T-cell (primary cell): ENCODE results near the gene SLC16A9. TPM values are rescaled to one million over a fixed set of nuclear protein-coding genes. Genes with fewer than 3 reads are reported as not detected.

Source experiments
- ATAC-seq, 4 experiments: fragments of 200-7000 bp in 3 of 4; fragments of 150-1000 bp in 1 of 4; cut with Tn5 transposase; replicated peaks in 1 of 4; 1 replicate in 3 of 4; 2 replicates in 1 of 4; pipeline ENCODE4 v1.10.0; 2021; ENCODE audit warnings: moderate library complexity in 3 of 4, mild to moderate bottlenecking in 2 of 4, moderate number of reproducible peaks in 1 of 4
- CTCF ChIA-PET, 2 donors: fragments of 300-600 bp; sonication (Branson Sonifier 250); formaldehyde crosslinking; loops; one replicate each; lab custom pipeline; 2022; ENCODE audit warnings: antibody characterized with exemption in 2 of 2; lab: Charles Lee
- POLR2A ChIA-PET, 2 donors: fragments of 300-600 bp; sonication (Branson Sonifier 250); formaldehyde crosslinking; loops; one replicate each; lab custom pipeline; 2022; ENCODE audit warnings: antibody characterized with exemption in 2 of 2; lab: Charles Lee
- DNase-seq, 35 experiments: peaks; one replicate each; pipeline versions ENCODE4 v3.0.0 to v3.0.0-alpha.2; 2013 to 2023
- H3K27ac ChIP-seq: one replicate; pipeline ENCODE4 v1.5.1; 2013; ENCODE audit warnings: low read length
- H3K27me3 ChIP-seq, 2 experiments: replicated peaks in 1 of 2; 1 replicate in 1 of 2; 2 replicates in 1 of 2; pipeline versions ENCODE4 v1.6.1 to v1.7.0; 2013; ENCODE audit warnings: low read length in 1 of 2, mixed read lengths in 1 of 2; ENCODE audit not compliant: control insufficient read depth in 2 of 2, insufficient read depth in 2 of 2; ENCODE audit errors: extremely low read depth in 1 of 2
- H3K36me3 ChIP-seq, 2 donors: 1 replicate in 1 of 2; 2 replicates in 1 of 2; pipeline versions ENCODE4 v1.6.1 to v1.7.0; 2013; ENCODE audit warnings: low read length in 1 of 2; ENCODE audit not compliant: control insufficient read depth in 2 of 2, insufficient read depth in 1 of 2; ENCODE audit errors: extremely low read depth in 1 of 2
- H3K4me1 ChIP-seq, 2 experiments: 1 replicate in 1 of 2; 2 replicates in 1 of 2; pipeline versions ENCODE4 v1.6.1 to v1.7.0; 2013; ENCODE audit warnings: low read length in 2 of 2, mixed read lengths in 1 of 2; ENCODE audit not compliant: insufficient read depth in 2 of 2, control insufficient read depth in 1 of 2; ENCODE audit errors: extremely low read depth in 1 of 2
- H3K4me3 ChIP-seq, 2 donors: 1 replicate in 1 of 2; 2 replicates in 1 of 2; pipeline versions ENCODE4 v1.5.1 to v1.7.0; 2013; ENCODE audit warnings: mild to moderate bottlenecking in 2 of 2, low read length in 1 of 2, moderate library complexity in 1 of 2; ENCODE audit not compliant: control insufficient read depth in 1 of 2; ENCODE audit errors: extremely low read depth in 1 of 2
- H3K9me3 ChIP-seq: 2 replicates; pipeline ENCODE4 v1.7.0; 2013
- H3K27ac Mint-ChIP-seq, 2 donors: one replicate each; pipeline ENCODE4 v1.8.0; 2020 to 2021; ENCODE audit warnings: mild to moderate bottlenecking in 2 of 2, mixed read lengths in 2 of 2
- H3K27me3 Mint-ChIP-seq, 2 donors: one replicate each; pipeline ENCODE4 v1.8.0; 2021 to 2022; ENCODE audit warnings: mixed read lengths in 2 of 2
- H3K36me3 Mint-ChIP-seq: one replicate; pipeline ENCODE4 v1.8.0; 2021; ENCODE audit warnings: mixed read lengths
- H3K4me1 Mint-ChIP-seq, 3 donors: one replicate each; pipeline ENCODE4 v1.8.0; 2020 to 2022; ENCODE audit warnings: mixed read lengths in 3 of 3, mild to moderate bottlenecking in 1 of 3
- H3K4me3 Mint-ChIP-seq, 3 donors: one replicate each; pipeline ENCODE4 v1.8.0; 2020 to 2022; ENCODE audit warnings: mild to moderate bottlenecking in 3 of 3, mixed read lengths in 3 of 3, moderate library complexity in 3 of 3
- H3K9me3 Mint-ChIP-seq, 3 donors: one replicate each; pipeline ENCODE4 v1.8.0; 2020 to 2022; ENCODE audit warnings: mixed read lengths in 3 of 3
- WGBS: methylation state at CpG from one replicate; pipeline ENCODE4 v1.1.5; 2013; ENCODE audit warnings: missing lambda C conversion rate; ENCODE audit not compliant: insufficient coverage; 5-methylcytosine and 5-hydroxymethylcytosine counted together
- total RNA-seq, 35 experiments: library from RNA in 6 of 35; stranded (reverse) in 6 of 35; fragments of 120-200 nt in 1 of 35; gene quantifications; one replicate each; pipeline versions ENCODE4 v1.2.1 to v1.2.4 and lab custom pipeline; 2013 to 2026

SLC16A9 gene
- total RNA-seq, 5 donors from 2014 or later (not counting 1 experiment from before 2014, with no cell fraction given) = 0.20 to 0.44 (median 0.20) TPM; not detected in 2

DNA sequence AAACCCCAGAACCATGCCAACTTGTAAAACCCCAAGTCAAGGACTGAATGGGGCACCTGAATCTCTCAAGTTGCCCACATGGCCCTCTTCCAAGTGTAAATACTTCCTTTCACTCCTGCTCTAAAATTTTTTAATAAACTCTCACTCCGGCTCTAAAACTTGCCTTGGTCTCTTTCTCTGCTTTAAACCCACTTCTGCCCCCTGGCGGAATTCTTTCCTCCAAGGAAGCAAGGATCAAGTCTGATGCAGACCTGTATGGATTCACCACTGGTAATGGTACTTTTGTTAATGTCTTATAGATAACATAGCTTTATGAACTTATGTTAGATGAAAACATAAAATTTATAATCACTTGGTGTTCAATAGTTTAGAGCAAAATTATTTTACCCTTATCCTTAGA lies 33.8 kb downstream of the SLC16A9 start:
- H3K36me3 Mint-ChIP-seq = no peaks in the 10 kb centered on the region
- Histone ChIP-seq H3K27ac (no peak overlapping the region), H3K4me3 (no peak overlapping the region), H3K9me3 (no peaks in the 10 kb centered on the region), H3K27me3 (no peaks in the 10 kb centered on the region), H3K4me1 (no peaks in the 10 kb centered on the region), H3K36me3 (no peaks in the 10 kb centered on the region)
- H3K4me3 Mint-ChIP-seq = no peak overlapping the region
- ChIA-PET CTCF (interaction anchor here in 1 of 2 donors (0.6 kb wide), 3 partner anchors 12 to 309 kb away, joined by 3 to 6 read pairs (median 3); no protein-coding TSS in a partner anchor), POLR2A (no interaction called here)
- ATAC-seq (no peak), DNase-seq (no peak)
- peaks cover 0 to 3% (median 0%) of the 10 kb centered on the region in 3 donors for H3K4me1 Mint-ChIP-seq
- H3K27me3 Mint-ChIP-seq = no peaks in the 10 kb centered on the region
- H3K27ac Mint-ChIP-seq = no peak overlapping the region
- no peaks in the 10 kb centered on the region for H3K9me3 Mint-ChIP-seq
- WGBS = no CpG with 5 or more reads among the region's 2 CpGs

DNA sequence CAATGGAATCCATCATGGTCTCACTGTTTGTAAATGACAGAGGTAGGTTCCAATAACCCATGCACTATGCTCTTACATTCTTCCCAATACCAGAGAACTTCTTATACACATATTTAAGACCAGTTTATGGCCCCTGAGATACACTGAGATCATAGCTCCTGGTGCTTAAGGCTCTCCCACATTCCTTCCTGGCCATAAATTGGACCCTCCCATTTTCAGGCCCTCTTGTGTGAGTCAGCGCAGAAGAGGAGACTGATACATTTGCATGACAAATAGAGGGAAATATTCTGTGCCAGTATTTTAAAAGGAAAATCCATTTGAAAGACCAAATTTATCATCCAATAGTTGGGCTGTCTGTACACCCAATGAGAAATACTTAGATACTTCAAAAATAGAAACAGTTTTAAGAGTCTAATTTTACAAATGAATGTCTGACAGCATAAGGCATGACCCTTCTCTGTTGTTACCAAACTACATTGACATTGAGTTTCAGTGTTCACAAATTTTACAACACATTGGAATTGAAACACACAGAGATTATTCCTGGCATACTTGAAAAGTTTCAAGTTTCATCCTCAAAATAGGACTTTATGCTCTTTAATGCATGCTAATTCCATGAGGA lies 35.3 kb downstream of the SLC16A9 start:
- no peak for ATAC-seq
- Mint-ChIP-seq H3K9me3 (no peaks in the 10 kb centered on the region), H3K36me3 (no peaks in the 10 kb centered on the region), H3K4me1 (peaks cover 0 to 3% (median 0%) of the 10 kb centered on the region in 3 donors), H3K4me3 (no peak overlapping the region), H3K27ac (no peak overlapping the region), H3K27me3 (no peaks in the 10 kb centered on the region)
- Histone ChIP-seq H3K4me1 (no peaks in the 10 kb centered on the region), H3K27me3 (no peaks in the 10 kb centered on the region), H3K27ac (no peak overlapping the region), H3K4me3 (no peak overlapping the region), H3K9me3 (no peaks in the 10 kb centered on the region), H3K36me3 (no peaks in the 10 kb centered on the region)
- WGBS = no CpG with 5 or more reads among the region's 1 CpG
- ChIA-PET CTCF (no interaction called here), POLR2A (no interaction called here)
- no peak for DNase-seq

DNA sequence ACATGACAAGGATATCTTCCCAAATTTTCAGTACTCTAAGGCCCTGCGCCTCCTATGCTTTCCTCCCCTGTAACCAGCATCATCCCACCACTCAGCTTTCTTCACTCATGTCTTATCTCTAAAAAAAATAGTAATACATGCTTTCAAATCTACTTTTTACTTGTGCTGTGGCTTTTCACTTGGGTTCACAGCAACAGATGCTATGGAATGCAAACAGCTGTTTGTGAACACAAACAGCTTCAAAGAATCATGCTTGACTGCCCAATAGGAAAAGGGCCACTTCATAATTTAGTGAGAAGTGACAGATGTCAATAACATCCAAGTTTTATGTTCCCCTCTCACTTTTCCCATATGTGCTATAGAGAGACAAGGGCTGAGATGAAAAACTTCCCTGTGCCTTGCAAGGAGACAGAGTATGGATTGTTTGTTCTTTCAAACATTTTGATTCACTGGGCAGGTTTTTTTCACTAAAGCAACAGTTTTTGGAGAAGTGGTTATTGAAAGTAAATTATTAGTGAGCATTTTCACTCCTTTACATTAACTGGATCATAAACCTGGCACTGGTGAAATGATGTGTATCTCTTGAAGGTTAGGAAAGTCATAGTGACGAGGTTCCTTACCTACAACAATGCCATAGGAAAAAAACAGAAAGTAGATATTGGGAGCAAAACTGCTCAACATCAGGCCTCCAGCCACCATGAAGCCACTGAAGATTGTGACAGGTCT lies 37.3 kb downstream of the SLC16A9 start:
- no peak overlapping the region for H3K27ac ChIP-seq
- no peak for ATAC-seq
- H3K9me3 Mint-ChIP-seq = peaks cover 0 to 6% (median 0%) of the 10 kb centered on the region in 3 donors
- H3K27me3 Mint-ChIP-seq = peaks cover 0 to 4% of the 10 kb centered on the region in 2 donors
- WGBS = 80% methylated on average over 1 of the region's 2 CpGs
- H3K36me3 Mint-ChIP-seq = no peaks in the 10 kb centered on the region
- ChIA-PET POLR2A (no interaction called here), CTCF (interaction anchor here in 1 of 2 donors (0.6 kb wide), 1 partner anchor 104 kb away, joined by 8 read pairs; no protein-coding TSS in a partner anchor)
- no peak for DNase-seq
- no peak overlapping the region for H3K27ac Mint-ChIP-seq
- peaks cover 0 to 3% (median 0%) of the 10 kb centered on the region in 3 donors for H3K4me1 Mint-ChIP-seq
- H3K4me3 Mint-ChIP-seq = no peak overlapping the region
- no peaks in the 10 kb centered on the region for H3K9me3 ChIP-seq
- H3K36me3 ChIP-seq = no peaks in the 10 kb centered on the region
- H3K4me3 ChIP-seq = no peak overlapping the region
- H3K4me1 ChIP-seq = no peaks in the 10 kb centered on the region
- H3K27me3 ChIP-seq = no peaks in the 10 kb centered on the region

DNA sequence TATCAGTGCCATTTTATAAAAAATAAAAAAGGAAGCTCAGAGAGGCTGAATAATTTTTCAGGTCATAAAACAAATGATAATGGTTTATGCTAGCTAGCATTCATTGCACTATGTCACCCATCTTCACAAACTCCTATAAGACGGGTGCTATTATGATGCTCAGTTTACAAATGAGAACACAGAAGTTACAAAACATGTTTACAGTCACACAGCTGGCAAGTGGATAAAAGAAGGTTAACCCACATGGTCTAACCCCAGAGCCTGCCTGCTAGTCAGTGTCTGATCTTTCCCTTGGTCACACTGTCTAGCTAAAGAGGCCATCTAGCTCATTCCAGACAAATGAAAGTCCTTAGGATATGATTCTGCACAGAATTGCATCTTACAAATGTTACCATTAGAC lies 39.4 kb downstream of the SLC16A9 start:
- Mint-ChIP-seq H3K4me3 (no peak overlapping the region), H3K36me3 (no peaks in the 10 kb centered on the region), H3K4me1 (peaks cover 0 to 3% (median 0%) of the 10 kb centered on the region in 3 donors), H3K27ac (no peak overlapping the region), H3K27me3 (peaks cover 0 to 4% of the 10 kb centered on the region in 2 donors), H3K9me3 (peaks cover 0 to 6% (median 0%) of the 10 kb centered on the region in 3 donors)
- no peaks in the 10 kb centered on the region for H3K4me1 ChIP-seq
- no peaks in the 10 kb centered on the region for H3K27me3 ChIP-seq
- WGBS = no CpG with 5 or more reads among the region's 1 CpG
- ATAC-seq (no peak), DNase-seq (no peak)
- no peak overlapping the region for H3K27ac ChIP-seq
- ChIA-PET CTCF (interaction anchor here (0.5 to 1.2 kb wide), 3 partner anchors 9 to 1500 kb away, joined by 4 read pairs; no protein-coding TSS in a partner anchor), POLR2A (no interaction called here)
- no peaks in the 10 kb centered on the region for H3K9me3 ChIP-seq
- no peaks in the 10 kb centered on the region for H3K36me3 ChIP-seq
- no peak overlapping the region for H3K4me3 ChIP-seq

DNA sequence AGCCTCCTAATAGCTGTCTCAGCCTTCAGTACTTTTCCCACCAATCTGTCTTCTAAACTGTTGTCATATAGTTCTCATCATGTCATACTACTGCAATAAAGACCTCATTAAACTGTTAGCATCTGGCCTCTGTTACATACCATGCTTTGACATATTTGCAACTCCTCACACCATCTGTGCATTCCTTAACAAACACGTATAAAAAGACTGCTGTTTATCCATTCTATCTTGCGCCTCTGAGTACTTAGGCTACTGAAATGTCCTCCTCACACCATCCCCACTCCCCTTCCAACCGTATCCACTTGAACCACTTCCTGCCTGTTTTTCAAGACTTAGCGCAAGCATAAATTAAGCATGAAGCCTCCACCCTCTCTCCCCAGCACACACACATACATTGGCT lies 41.6 kb downstream of the SLC16A9 start:
- DNase-seq = no peak
- no peaks in the 10 kb centered on the region for H3K27me3 ChIP-seq
- Mint-ChIP-seq H3K36me3 (no peaks in the 10 kb centered on the region), H3K4me3 (no peak overlapping the region), H3K9me3 (peaks cover 0 to 6% (median 0%) of the 10 kb centered on the region in 3 donors), H3K27ac (no peak overlapping the region), H3K27me3 (peaks cover 0 to 4% of the 10 kb centered on the region in 2 donors), H3K4me1 (peaks cover 0 to 3% (median 0%) of the 10 kb centered on the region in 3 donors)
- H3K4me1 ChIP-seq = no peaks in the 10 kb centered on the region
- H3K9me3 ChIP-seq = no peaks in the 10 kb centered on the region
- H3K36me3 ChIP-seq = no peaks in the 10 kb centered on the region
- ATAC-seq = no peak
- 74% methylated on average over 4 of the region's 4 CpGs for WGBS
- no peak overlapping the region for H3K27ac ChIP-seq
- H3K4me3 ChIP-seq = no peak overlapping the region
- ChIA-PET POLR2A (no interaction called here), CTCF (no interaction called here)

DNA sequence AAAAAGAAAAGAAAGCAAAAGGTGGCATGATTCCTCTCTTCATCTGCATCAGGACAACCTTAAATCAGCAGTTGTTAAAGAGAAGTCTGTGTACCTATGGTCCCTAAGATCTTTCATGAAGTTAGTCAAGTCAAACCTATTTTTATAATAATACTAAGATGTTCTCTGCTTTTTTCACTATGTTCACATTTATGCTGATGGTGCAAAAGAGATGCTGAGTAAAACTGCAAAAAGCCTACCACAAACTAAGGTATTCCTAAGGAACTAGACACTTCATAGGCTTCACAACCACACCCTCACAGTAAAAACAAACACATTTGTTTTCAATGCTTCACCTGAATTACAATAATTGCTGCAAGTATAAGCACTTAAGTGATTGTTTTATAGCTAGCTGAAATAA lies 43.3 kb downstream of the SLC16A9 start:
- Mint-ChIP-seq H3K27me3 (peaks cover 0 to 4% of the 10 kb centered on the region in 2 donors), H3K4me3 (no peak overlapping the region), H3K36me3 (no peaks in the 10 kb centered on the region), H3K9me3 (peaks cover 0 to 6% (median 0%) of the 10 kb centered on the region in 3 donors), H3K27ac (no peak overlapping the region), H3K4me1 (no peaks in the 10 kb centered on the region)
- Histone ChIP-seq H3K4me1 (no peaks in the 10 kb centered on the region), H3K27me3 (no peaks in the 10 kb centered on the region), H3K9me3 (no peaks in the 10 kb centered on the region), H3K4me3 (no peak overlapping the region), H3K27ac (no peak overlapping the region), H3K36me3 (no peaks in the 10 kb centered on the region)
- POLR2A ChIA-PET = no interaction called here
- DNase-seq (no peak), ATAC-seq (no peak)
- CTCF ChIA-PET = no interaction called here
